Effector CD8-positive, alpha-beta T cell (primary cell): Measurements from ENCODE around the gene ATG9A.
"Not testable (repeated sequence)": the region's sequence is repeated elsewhere in the genome, so short reads cannot be mapped to it uniquely, and the experiment has no call there.

Experiments
- DNase-seq: peaks from one replicate; lab custom pipeline; 2025; lab: John Stamatoyannopoulos, UW

Gene ATG9A

GRCh38 chr2:219205981-219206327 is 23.5 kb downstream of the ATG9A start:
- DNase-seq, result no peak

- no peak for DNase-seq
Observed at GRCh38 chr2:219205165-219205538, 24.3 kb downstream of the ATG9A start.

DNA sequence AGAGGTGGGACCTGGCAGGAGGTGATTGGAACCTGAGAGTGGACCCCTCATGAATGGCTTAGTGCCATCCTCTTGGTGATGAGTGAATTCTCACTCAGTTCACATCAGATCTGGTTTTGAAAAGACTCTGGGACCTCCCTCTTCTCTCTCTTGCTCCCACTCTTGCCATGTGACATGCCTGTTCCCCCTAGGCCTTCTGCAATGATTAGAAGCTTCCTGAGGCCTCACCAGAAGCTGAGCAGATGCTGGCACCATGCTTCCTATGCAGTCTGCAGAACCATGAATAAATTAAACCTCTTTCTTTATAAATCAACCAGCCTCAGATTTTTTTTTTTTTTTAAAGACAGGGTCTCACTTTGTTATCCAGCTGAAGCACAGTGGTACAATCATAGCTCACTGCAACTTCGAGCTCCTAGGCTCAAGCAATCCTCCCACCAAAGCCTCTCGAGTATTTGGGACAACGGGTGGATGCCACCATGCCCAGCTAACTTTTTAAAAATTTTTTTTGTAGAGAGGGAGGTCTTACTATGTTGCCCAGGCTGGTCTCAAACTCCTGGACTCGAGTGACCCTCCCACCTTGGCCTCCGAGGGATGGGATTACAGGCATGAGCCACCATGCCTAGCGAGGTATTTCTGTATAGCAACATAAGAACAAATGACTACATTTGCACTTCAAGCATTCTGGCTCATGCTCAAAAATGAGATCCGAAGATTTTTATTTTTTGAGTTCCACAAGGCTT is 24.8 kb downstream of the ATG9A start:
- DNase-seq, result no peak

DNA sequence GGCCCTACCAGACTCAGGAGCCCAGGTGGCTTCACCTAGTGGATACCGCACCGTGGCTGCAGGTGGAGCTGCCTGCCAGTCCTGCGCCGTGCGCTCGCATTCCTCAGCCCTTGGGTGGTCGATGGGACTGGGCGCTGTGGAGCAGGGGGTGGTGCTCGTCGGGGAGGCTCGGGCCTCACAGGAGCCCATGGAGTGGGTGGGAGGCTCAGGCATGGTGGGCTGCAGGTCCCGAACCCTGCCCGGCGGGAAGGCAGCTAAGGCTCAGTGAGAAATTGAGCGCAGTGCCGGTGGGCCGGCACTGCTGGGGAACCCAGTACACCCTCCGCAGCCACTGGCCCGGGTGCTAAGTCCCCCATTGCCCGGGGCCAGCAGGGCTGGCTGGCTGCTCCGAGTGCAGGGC is 28.1 kb downstream of the ATG9A start:
- not testable (repeated sequence) for DNase-seq

DNA sequence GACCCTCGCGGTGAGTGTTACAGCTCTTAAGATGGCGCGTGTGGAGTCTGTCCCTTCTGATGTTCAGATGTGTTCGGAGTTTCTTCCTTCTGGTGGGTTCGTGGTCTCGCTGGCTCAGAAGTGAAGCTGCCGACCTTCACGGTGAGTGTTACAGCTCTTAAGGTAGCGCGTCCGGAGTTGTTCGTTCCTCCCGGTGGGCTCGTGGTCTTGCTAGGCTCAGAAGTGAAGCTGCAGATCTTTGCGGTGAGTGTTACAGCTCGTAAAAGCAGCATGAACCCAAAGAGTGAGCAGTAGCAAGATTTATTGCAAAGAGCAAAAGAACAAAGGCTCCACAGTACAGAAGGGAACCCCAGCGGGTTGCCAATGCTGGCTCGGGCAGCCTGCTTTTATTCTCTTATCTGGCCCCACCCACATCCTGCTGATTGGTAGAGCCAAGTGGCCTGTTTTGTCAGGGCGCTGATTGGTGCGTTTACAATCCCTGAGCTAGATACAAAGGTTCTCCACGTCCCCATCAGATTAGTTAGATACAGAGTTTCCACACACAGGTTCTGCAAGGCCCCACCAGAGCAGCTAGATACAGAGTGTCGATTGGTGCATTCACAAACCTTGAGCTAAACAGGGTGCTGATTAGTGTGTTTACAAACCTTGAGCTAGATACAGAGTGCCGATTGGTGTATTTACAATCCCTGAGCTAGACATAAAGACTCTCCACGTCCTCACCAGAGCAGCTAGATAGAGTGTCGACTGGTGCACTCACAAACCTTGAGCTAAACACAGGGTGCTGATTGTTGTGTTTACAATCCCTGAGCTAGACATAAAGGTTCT is 28.7 kb downstream of the ATG9A start:
- DNase-seq, result not testable (repeated sequence)

- DNase-seq, result no peak
Observed at GRCh38 chr2:219199470-219200211, 29.8 kb downstream of the ATG9A start.

GRCh38 chr2:219198974-219199373 is 30.5 kb downstream of the ATG9A start:
- no peak for DNase-seq

DNA sequence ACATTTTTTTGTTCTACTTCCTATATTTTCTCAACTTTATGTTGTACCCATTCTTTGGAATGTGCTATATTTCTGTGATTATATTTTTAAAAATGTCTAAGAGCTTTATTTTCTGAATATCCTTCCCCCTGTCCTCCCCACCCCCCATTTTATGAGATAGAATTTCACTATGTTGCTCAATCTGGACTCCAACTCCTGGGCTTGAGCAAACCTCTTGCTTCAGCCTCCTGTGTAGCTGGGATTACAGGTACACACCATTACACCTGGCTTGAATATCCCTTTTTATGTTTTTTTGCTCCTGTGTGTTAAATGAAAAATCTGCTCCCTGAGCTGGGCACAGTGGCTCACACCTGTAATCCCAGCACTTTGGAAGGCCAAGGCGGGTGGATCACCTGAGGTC is 32.0 kb downstream of the ATG9A start:
- DNase-seq, result no peak

DNA sequence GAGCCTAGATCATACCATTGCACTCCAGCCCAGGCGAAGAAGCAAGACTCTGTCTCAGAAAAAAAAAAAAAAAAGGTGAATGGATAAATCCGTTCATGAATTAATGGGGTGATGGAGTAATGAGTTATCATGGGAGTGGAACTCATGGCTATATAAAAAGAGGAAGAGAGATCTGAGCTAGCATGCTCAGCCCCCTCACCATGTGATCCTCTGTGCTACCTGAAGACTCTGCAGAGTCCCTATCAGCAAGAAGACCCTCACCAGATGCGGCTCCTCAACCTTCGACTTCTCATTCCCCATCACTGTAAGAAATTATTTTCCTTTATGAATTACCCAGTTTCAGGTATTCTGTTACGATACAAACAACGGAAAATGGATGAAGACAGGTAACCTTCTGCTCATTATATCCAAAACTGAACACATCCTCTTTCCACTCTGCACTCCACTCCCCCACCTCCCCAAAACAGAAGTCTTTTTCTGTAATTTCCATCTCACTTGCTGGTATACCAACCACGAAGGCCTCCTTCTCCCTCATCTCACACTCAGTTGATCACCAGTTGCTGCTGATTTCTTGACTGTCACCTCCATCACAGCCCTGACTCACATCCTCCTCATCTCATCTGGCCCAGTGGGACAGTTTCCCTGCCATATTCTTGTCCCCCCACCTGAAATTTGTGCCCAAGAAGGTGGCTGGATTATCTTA is 42.5 kb downstream of the ATG9A start:
- DNase-seq, result no peak

- DNase-seq, result no peak
Observed at GRCh38 chr2:219184121-219184520, 45.3 kb downstream of the ATG9A start.

- no peak for DNase-seq
Observed at GRCh38 chr2:219183151-219183772, 46.2 kb downstream of the ATG9A start.

DNA sequence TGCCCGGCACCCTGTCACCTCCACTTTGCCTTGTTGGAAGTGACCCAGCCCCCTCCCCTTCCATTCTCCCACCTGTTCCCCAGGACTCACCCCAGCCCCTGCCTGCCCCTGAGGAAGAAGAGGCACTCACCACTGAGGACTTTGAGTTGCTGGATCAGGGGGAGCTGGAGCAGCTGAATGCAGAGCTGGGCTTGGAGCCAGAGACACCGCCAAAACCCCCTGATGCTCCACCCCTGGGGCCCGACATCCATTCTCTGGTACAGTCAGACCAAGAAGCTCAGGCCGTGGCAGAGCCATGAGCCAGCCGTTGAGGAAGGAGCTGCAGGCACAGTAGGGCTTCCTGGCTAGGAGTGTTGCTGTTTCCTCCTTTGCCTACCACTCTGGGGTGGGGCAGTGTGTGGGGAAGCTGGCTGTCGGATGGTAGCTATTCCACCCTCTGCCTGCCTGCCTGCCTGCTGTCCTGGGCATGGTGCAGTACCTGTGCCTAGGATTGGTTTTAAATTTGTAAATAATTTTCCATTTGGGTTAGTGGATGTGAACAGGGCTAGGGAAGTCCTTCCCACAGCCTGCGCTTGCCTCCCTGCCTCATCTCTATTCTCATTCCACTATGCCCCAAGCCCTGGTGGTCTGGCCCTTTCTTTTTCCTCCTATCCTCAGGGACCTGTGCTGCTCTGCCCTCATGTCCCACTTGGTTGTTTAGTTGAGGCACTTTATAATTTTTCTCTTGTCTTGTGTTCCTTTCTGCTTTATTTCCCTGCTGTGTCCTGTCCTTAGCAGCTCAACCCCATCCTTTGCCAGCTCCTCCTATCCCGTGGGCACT is 46.9 kb downstream of the ATG9A start:
- DNase-seq, result no peak

- no peak for DNase-seq
Observed at GRCh38 chr2:219181531-219181930, 47.9 kb downstream of the ATG9A start.

DNA sequence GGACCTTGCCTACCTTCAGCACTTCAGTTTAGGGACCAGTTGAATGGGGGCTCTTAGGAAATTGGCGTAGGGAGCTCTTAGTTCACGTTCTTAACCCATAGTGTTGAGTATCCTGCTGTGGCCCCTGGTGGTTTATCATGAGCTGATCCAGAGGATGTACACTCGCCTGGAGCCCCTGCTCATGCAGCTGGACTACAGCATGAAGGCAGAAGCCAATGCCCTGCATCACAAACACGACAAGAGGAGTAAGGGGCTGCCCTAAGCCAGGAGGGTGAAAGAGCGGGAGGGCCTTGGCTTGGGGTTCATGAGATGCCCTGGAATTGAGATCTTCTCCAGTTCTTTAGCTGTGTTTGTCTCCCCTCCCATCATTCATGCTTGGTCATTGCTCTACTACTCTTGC is 48.5 kb downstream of the ATG9A start:
- no peak for DNase-seq

DNA sequence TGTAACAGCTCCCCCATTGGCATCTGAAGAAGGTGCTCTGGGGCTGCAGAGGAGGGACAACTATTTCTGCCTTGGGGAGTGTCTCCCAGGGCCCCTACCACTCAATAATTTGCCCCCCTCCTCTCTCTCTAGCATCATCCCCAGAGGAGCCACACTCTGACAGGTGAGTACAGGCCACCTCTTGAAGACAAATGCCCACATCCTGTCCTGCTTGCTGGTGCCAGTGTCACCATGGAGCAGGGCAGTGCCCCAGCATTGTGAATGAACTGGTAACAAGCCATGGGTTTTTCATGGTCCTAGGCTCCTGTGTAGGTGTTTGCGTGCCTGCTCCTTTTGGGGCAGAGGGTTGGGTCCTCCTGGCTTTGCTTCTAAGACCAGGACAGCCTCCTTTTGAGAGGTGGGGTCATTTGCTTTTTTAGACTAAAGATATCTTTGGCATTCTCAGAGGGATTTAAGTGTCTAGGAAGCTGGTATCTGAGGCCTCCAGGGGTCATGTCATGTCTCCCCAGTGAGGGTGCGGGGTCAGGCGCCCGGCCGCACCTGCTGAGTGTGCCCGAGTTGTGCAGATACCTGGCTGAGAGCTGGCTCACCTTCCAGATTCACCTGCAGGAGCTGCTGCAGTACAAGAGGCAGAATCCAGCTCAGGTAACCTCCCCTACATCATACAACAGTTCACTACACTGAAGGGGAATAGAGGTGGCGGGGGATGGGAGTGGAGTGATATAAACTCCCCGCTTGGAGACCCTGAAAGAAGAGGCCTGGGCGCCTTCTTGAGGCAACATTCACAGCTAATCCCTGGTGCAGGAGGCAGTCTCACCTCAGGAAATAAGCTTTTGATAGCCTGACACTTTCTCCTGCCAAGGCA is 49.6 kb downstream of the ATG9A start:
- DNase-seq, result no peak

DNA sequence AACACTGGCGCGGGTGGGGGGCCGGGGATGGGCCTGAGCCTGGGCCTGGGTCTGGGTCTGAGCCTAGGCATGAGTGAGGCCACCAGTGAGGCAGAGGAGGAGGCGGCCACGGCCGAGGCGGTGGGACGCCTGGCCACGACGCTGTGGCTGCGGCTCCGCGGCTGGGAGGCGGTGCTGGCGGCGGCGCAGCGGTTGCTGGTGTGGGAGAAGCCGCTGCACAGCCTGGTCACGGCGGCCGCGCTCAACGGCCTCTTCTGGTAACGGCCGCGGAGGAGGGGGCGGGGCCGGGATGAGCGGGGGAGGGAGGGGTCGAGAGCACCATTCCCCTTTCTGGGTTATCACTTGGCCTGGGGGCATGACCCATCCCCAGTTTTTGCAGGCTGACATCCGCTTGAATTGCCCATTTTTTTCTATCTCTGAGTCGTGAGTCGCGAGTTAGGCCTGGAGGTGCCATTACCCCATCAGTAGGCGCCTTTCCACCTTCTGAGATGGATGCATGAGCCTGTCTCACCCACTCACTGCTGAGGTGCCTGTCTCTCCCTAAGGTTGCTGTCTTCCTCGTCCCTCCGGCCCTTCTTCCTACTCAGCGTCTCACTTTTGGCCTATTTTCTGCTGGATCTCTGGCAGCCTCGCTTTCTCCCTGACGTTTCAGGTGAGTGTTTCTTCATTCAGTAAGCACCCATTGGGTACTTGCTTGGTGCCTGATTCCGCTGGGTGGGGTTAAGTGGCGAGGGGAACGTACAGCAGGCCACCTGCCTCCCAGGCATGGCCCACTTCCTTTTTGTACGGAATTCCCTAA is 50.9 kb downstream of the ATG9A start:
- peak; percentile 38 for DNase-seq

GRCh38 chr2:219177552-219178376 is 51.7 kb downstream of the ATG9A start, which contains the start of gene RETREG2:
Gene RETREG2 (plus strand): TSS chr2:219178275. CDS start chr2:219178353, 78 bp downstream.
- peak; percentile 67 for DNase-seq
